Keratinocyte (primary cell): Measurements from ENCODE around the gene ETV3. TPM values are rescaled to one million over a fixed set of nuclear protein-coding genes. Genes with fewer than 3 reads are reported as not detected.

Experiments
- DNase-seq: peaks from one replicate; pipeline ENCODE4 v3.0.0-alpha.2; 2011; ENCODE audit warnings: low read depth, missing footprints, low spot score
- FAIRE-seq: peaks from 2 replicates; lab custom pipeline; 2011; peaks lifted over from hg19 to GRCh38; lab: Jason Lieb, UNC
- H2AFZ ChIP-seq: 2 replicates; pipeline ENCODE4 v1.6.0; 2012; ENCODE audit warnings: low read length, control low read depth, inconsistent platforms; ENCODE audit not compliant: control insufficient read depth
- H3K27ac ChIP-seq: 2 replicates; pipeline ENCODE4 v1.5.1; 2011; ENCODE audit warnings: low read length; ENCODE audit not compliant: control insufficient read depth, insufficient read depth
- H3K27me3 ChIP-seq: 3 replicates; pipeline ENCODE4 v1.6.0; 2011; ENCODE audit warnings: low read length; ENCODE audit not compliant: control insufficient read depth, insufficient read depth; ENCODE audit errors: extremely low read depth
- H3K36me3 ChIP-seq, 2 experiments: 2 replicates in 1 of 2; 3 replicates in 1 of 2; pipeline ENCODE4 v1.5.1; 2011; ENCODE audit warnings: low read length in 2 of 2, mild to moderate bottlenecking in 1 of 2; ENCODE audit not compliant: control insufficient read depth in 2 of 2, insufficient read depth in 2 of 2; ENCODE audit errors: extremely low read depth in 1 of 2
- H3K4me1 ChIP-seq: 3 replicates; pipeline ENCODE4 v1.5.1; 2011; ENCODE audit warnings: low read length; ENCODE audit not compliant: control insufficient read depth, insufficient read depth; ENCODE audit errors: extremely low read depth
- H3K4me2 ChIP-seq: 3 replicates; pipeline ENCODE4 v1.6.0; 2011; ENCODE audit warnings: low read depth, low read length; ENCODE audit not compliant: control insufficient read depth, insufficient read depth; ENCODE audit errors: extremely low read depth
- H3K4me3 ChIP-seq, 3 experiments: fragments of 200-600 bp in 1 of 3; sonication (generic) in 1 of 3; 2 replicates in 2 of 3; 3 replicates in 1 of 3; pipeline ENCODE4 v1.5.1; 2011 to 2016; ENCODE audit warnings: low read length in 3 of 3, mild to moderate bottlenecking in 3 of 3, control low read depth in 2 of 3, inconsistent platforms in 1 of 3, low read depth in 1 of 3, mixed read lengths in 1 of 3, mixed run types in 1 of 3, moderate library complexity in 1 of 3; ENCODE audit not compliant: control insufficient read depth in 2 of 3, insufficient read depth in 2 of 3; ENCODE audit errors: extremely low read depth in 1 of 3
- H3K79me2 ChIP-seq: 2 replicates; pipeline ENCODE4 v1.6.0; 2012; ENCODE audit warnings: low read length; ENCODE audit not compliant: control insufficient read depth, insufficient read depth
- H3K9ac ChIP-seq: 3 replicates; pipeline ENCODE4 v1.6.0; 2011; ENCODE audit warnings: low read length; ENCODE audit not compliant: control insufficient read depth, insufficient read depth; ENCODE audit errors: extremely low read depth
- H3K9me1 ChIP-seq: 3 replicates; pipeline ENCODE4 v1.6.0; 2011; ENCODE audit warnings: low read length; ENCODE audit not compliant: control insufficient read depth, insufficient read depth; ENCODE audit errors: extremely low read depth
- H3K9me3 ChIP-seq: 2 replicates; pipeline ENCODE4 v1.5.1; 2012; ENCODE audit warnings: low read depth, low read length; ENCODE audit not compliant: control insufficient read depth
- H4K20me1 ChIP-seq: 3 replicates; pipeline ENCODE4 v1.6.0; 2011; ENCODE audit warnings: low read length; ENCODE audit not compliant: control insufficient read depth, insufficient read depth; ENCODE audit errors: extremely low read depth
- CTCF ChIP-seq, 3 experiments: IDR thresholded peaks in 1 of 3; conservative IDR thresholded peaks in 1 of 3; optimal IDR thresholded peaks in 1 of 3; 2 replicates in 2 of 3; 3 replicates in 1 of 3; pipeline versions ENCODE3 to v1.5.1; 2011; ENCODE audit warnings: low read length in 3 of 3, mild to moderate bottlenecking in 3 of 3, moderate library complexity in 2 of 3, control low read depth in 1 of 3, inconsistent platforms in 1 of 3; ENCODE audit not compliant: insufficient read depth in 2 of 3; ENCODE audit errors: extremely low read depth in 1 of 3
- EZH2 ChIP-seq: IDR thresholded peaks from one replicate; pipeline ENCODE4 v1.6.1; 2012; ENCODE audit warnings: inconsistent platforms, mild to moderate bottlenecking, low read length, moderate library complexity
- dilution Hi-C: fragments of 300-500 bp; cut with MboI; formaldehyde crosslinking; loops from one replicate; pipeline ENCODE4 v1.7.0; 2020; ENCODE audit warnings: low sequenced_read_pairs; ENCODE audit not compliant: extremely low pct_ligation_motif_present
- polyA plus RNA-seq, 5 experiments: library from polyadenylated mRNA; depleted of rRNA in 3 of 5; stranded (reverse) in 3 of 5; stranded (forward) in 1 of 5; unstranded in 1 of 5; fragments of >200 nt; gene quantifications; 1 replicate in 1 of 5; 2 replicates in 3 of 5; 3 replicates in 1 of 5; pipeline versions ENCODE4 v1.2.1 to v1.2.3, GENCODE V29; 2011 to 2012; ENCODE audit warnings: missing spikeins in 2 of 5, low read depth in 1 of 5, low replicate concordance in 1 of 5

ETV3 gene
- polyA plus RNA-seq, 1 donor (not counting 4 experiments of a cell fraction or from before 2014, with no cell fraction given): 22.3 TPM

GRCh38 chr1:157091186-157091585, 47.0 kb downstream of the ETV3 start:
- TF ChIP-seq EZH2 (no peak), CTCF (optimal IDR thresholded peaks at IDR 0.05 in 1 of 3, IDR thresholded peaks at IDR 0.05 in 1 of 3, conservative IDR thresholded peaks at IDR 0.05 in 1 of 3; ENCODE audit: extremely low read depth in 1 of 3, insufficient read depth in 2 of 3, low read length in 3 of 3) (no peak)
- Histone ChIP-seq H3K9me3 (no peaks in the 10 kb centered on the region), H3K9me1 (no peaks in the 10 kb centered on the region), H3K4me2 (no peak overlapping the region), H3K4me1 (peaks cover 3% of the 10 kb centered on the region), H2AFZ (no peak overlapping the region), H3K36me3 (no peaks in the 10 kb centered on the region), H3K4me3 (no peak overlapping the region), H3K79me2 (no peaks in the 10 kb centered on the region), H3K27me3 (no peaks in the 10 kb centered on the region), H4K20me1 (no peaks in the 10 kb centered on the region), H3K9ac (no peak overlapping the region), H3K27ac (no peak overlapping the region)
- DNase-seq (no peak), FAIRE-seq (no peak)
- dilution Hi-C loops: no loop called here

GRCh38 chr1:157090771-157091170, 47.4 kb downstream of the ETV3 start:
- no peak overlapping the region for H3K9ac ChIP-seq
- H2AFZ ChIP-seq: no peak overlapping the region
- H3K27ac ChIP-seq: no peak overlapping the region
- no peak for FAIRE-seq
- H3K79me2 ChIP-seq: no peaks in the 10 kb centered on the region
- H3K4me3 ChIP-seq: no peak overlapping the region
- DNase-seq: no peak
- dilution Hi-C loops: no loop called here
- H3K4me2 ChIP-seq: no peak overlapping the region
- TF ChIP-seq CTCF (optimal IDR thresholded peaks at IDR 0.05 in 1 of 3, IDR thresholded peaks at IDR 0.05 in 1 of 3, conservative IDR thresholded peaks at IDR 0.05 in 1 of 3; ENCODE audit: extremely low read depth in 1 of 3, insufficient read depth in 2 of 3, low read length in 3 of 3) (no peak), EZH2 (no peak)
- H3K9me1 ChIP-seq: no peaks in the 10 kb centered on the region
- H3K27me3 ChIP-seq: no peaks in the 10 kb centered on the region
- peaks cover 3% of the 10 kb centered on the region for H3K4me1 ChIP-seq
- no peaks in the 10 kb centered on the region for H3K36me3 ChIP-seq
- H3K9me3 ChIP-seq: no peaks in the 10 kb centered on the region
- H4K20me1 ChIP-seq: no peaks in the 10 kb centered on the region
